ENCODE results near the gene PLXNA1.

GRCh38 chr3:126992216-126992615, 9.3 kb downstream of the PLXNA1 start:
- TF ChIP-seq POLR2AphosphoS5 (IDR thresholded peaks at IDR 0.05; ENCODE audit: low read depth, low read length), result no peak
- no peak for TF ChIP-seq POLR2A (IDR thresholded peaks at IDR 0.05; ENCODE audit: low read depth, low read length)
